GM23248 (cell line): ENCODE measurements around the gene PIK3C3. TPM values are rescaled to one million over a fixed set of nuclear protein-coding genes. Genes with fewer than 3 reads are reported as not detected.

ENCODE experiments used
- DNase-seq: peaks from one replicate; pipeline ENCODE4 v3.0.0-alpha.2; 2015
- H2AFZ ChIP-seq: fragments of 200-600 bp; sonication (generic); 2 replicates; pipeline ENCODE4 v1.6.1; 2016; ENCODE audit warnings: antibody characterized with exemption
- H3F3A ChIP-seq: fragments of 200-600 bp; sonication (generic); 2 replicates; pipeline ENCODE4 v1.6.1; 2016; ENCODE audit warnings: mild to moderate bottlenecking, antibody characterized with exemption, mixed run types; ENCODE audit not compliant: insufficient read depth
- H3K27ac ChIP-seq: fragments of 200-600 bp; sonication (generic); 2 replicates; pipeline ENCODE4 v1.5.1; 2016; ENCODE audit warnings: mild to moderate bottlenecking
- H3K27me3 ChIP-seq: fragments of 200-600 bp; sonication (generic); replicated peaks from 2 replicates; pipeline ENCODE4 v1.6.1; 2016; ENCODE audit warnings: mild to moderate bottlenecking; ENCODE audit not compliant: insufficient read depth
- H3K36me3 ChIP-seq: fragments of 200-600 bp; sonication (generic); 2 replicates; pipeline ENCODE4 v1.6.1; 2016; ENCODE audit warnings: low read depth, mild to moderate bottlenecking
- H3K4me1 ChIP-seq: fragments of 200-600 bp; sonication (generic); 2 replicates; pipeline ENCODE4 v1.6.1; 2016; ENCODE audit warnings: mild to moderate bottlenecking; ENCODE audit not compliant: insufficient read depth
- H3K4me2 ChIP-seq: fragments of 200-600 bp; sonication (generic); one replicate; pipeline ENCODE4 v1.6.1; 2016; ENCODE audit warnings: mild to moderate bottlenecking; ENCODE audit not compliant: unreplicated experiment
- H3K4me3 ChIP-seq: fragments of 200-600 bp; sonication (generic); 2 replicates; pipeline ENCODE4 v1.5.1; 2016; ENCODE audit warnings: mild to moderate bottlenecking
- H3K79me2 ChIP-seq: fragments of 200-600 bp; sonication (generic); 2 replicates; pipeline ENCODE4 v1.6.1; 2016; ENCODE audit warnings: mild to moderate bottlenecking; ENCODE audit not compliant: insufficient read depth
- H3K9ac ChIP-seq: fragments of 200-600 bp; sonication (generic); 2 replicates; pipeline ENCODE4 v1.6.1; 2016; ENCODE audit warnings: mild to moderate bottlenecking
- H3K9me2 ChIP-seq: fragments of 200-600 bp; sonication (generic); 2 replicates; pipeline ENCODE4 v1.6.1; 2016; ENCODE audit warnings: mixed run types, mild to moderate bottlenecking, moderate library complexity; ENCODE audit not compliant: insufficient read depth
- H3K9me3 ChIP-seq: fragments of 200-600 bp; sonication (generic); one replicate; pipeline ENCODE4 v1.6.1; 2017; ENCODE audit warnings: low read depth
- H4K20me1 ChIP-seq: fragments of 200-600 bp; sonication (generic); 2 replicates; pipeline ENCODE4 v1.6.0; 2016; ENCODE audit not compliant: insufficient read depth
- EZH2 ChIP-seq: fragments of 200-600 bp; sonication (generic); IDR thresholded peaks from 2 replicates; pipeline ENCODE4 v1.6.1; 2018; ENCODE audit warnings: antibody characterized with exemption, mild to moderate bottlenecking; ENCODE audit not compliant: insufficient read depth, poor library complexity, severe bottlenecking
- EZH2phosphoT487 ChIP-seq: fragments of 200-600 bp; sonication (generic); IDR thresholded peaks from 2 replicates; pipeline ENCODE4 v1.6.1; 2018; ENCODE audit warnings: antibody characterized with exemption, moderate library complexity, mild to moderate bottlenecking, low read depth; ENCODE audit not compliant: insufficient read depth
- WGBS, 2 experiments: methylation state at CpG; one replicate each; pipeline ENCODE4 v1.1.6; 2015 to 2017; ENCODE audit warnings: low lambda C conversion rate in 2 of 2, low coverage in 1 of 2; ENCODE audit errors: missing lambda C conversion rate in 2 of 2; 5-methylcytosine and 5-hydroxymethylcytosine counted together
- in situ Hi-C: fragments of 300-500 bp; cut with MboI; formaldehyde crosslinking; loops from 2 replicates; pipeline ENCODE4 v1.15.0; 2020
- polyA plus RNA-seq: library from polyadenylated mRNA; unstranded; fragments of >200 nt; fragmentation: Nextera tagmentation; extraction: Ambion mirVana; gene quantifications from 2 replicates; pipeline ENCODE4 v1.2.1, GENCODE V29; 2016
- total RNA-seq: library from RNA; depleted of rRNA; stranded (reverse); fragments of >200 nt; shearing (Covaris generic); gene quantifications from 2 replicates; pipeline ENCODE4 v1.2.3, GENCODE V29; 2014

PIK3C3 gene
- total and polyA plus RNA-seq, 2 experiments from 2014 or later = 45.0 to 50.3 TPM

DNA sequence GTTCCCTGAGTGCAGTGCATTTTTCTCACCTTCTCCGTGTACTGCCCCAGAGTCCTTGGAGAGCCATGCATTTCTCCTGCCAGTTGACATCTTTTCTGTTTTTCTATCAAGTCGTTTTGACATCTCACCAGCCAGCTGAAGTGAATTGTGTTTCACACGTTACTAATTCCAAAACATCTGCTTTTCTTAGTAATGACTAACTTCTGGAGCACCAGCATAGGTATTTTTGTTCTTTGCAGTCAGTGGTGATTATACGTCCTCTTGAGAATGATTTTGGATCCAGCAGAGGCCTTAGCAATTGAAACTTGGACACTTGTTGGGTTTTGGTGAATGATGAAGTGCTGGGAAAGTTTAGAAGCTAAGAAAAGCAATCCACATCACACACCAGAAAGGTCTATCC is 112.5 kb downstream of the PIK3C3 start:
- Histone ChIP-seq H3K4me1 (peaks cover 16% of the 10 kb centered on the region), H3K27ac (no peak overlapping the region), H3K79me2 (no peaks in the 10 kb centered on the region), H3K36me3 (peaks cover 35% of the 10 kb centered on the region), H3K27me3 (no peaks in the 10 kb centered on the region), H3K4me2 (no peak overlapping the region), H3K9me3 (no peaks in the 10 kb centered on the region), H4K20me1 (no peaks in the 10 kb centered on the region), H3K9ac (no peak overlapping the region), H3F3A (no peaks in the 10 kb centered on the region), H2AFZ (no peak overlapping the region), H3K4me3 (no peak overlapping the region), H3K9me2 (no peaks in the 10 kb centered on the region)
- in situ Hi-C loops = no loop called here
- no peak for DNase-seq
- no peak for TF ChIP-seq EZH2phosphoT487
- TF ChIP-seq EZH2 = no peak
- WGBS, 2 experiments = 59 to 73% methylated on average over 4 of the region's 4 CpGs

DNA sequence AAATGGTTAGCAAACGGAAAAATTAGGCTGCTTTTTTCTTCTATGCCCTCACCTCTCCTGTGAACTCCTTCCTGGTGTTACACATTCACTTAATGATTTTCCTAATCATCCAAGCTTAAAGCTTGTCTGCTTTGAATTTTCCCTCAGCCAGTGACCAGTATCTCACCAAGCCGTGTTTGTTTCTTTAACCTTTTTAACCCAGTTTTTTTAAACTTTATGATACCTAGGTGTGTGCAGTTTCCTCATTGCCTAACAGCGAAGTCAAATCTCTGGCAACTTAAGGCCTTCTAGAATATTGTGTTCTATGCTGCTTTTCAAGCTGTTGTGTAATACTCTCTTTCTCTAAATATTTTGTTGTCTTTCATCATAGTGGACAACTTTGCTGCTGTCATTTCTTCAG is 113.0 kb downstream of the PIK3C3 start:
- H3K27ac ChIP-seq = no peak overlapping the region
- 94 to 96% methylated on average over 3 of the region's 3 CpGs for WGBS, 2 experiments
- no peak overlapping the region for H2AFZ ChIP-seq
- peaks cover 15% of the 10 kb centered on the region for H3K4me1 ChIP-seq
- H3F3A ChIP-seq = no peaks in the 10 kb centered on the region
- no peaks in the 10 kb centered on the region for H3K79me2 ChIP-seq
- no peak overlapping the region for H3K4me3 ChIP-seq
- H3K27me3 ChIP-seq = no peaks in the 10 kb centered on the region
- H4K20me1 ChIP-seq = no peaks in the 10 kb centered on the region
- in situ Hi-C loops = no loop called here
- H3K9me3 ChIP-seq = no peaks in the 10 kb centered on the region
- no peak overlapping the region for H3K9ac ChIP-seq
- no peak for DNase-seq
- TF ChIP-seq EZH2 = no peak
- no peak for TF ChIP-seq EZH2phosphoT487
- H3K4me2 ChIP-seq = no peak overlapping the region
- H3K36me3 ChIP-seq = peaks cover 39% of the 10 kb centered on the region
- H3K9me2 ChIP-seq = no peaks in the 10 kb centered on the region

DNA sequence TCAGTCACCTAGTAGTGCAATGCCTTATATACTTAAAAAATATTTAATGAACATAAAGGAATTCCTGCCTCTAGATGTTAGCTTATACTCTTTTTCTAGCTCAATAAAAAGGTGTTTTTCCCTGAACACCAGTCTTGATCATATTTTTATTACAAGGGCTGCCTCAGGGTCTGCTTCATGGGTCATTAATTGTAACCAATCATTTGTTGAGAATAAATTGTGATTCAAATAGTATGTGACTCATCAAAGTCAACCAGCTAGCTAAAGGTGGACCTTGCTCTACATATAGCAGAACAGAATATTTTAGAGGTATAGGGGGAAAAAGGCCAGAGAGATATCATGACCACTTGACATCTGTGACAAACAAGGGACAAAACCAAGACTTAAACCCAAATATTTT is 114.0 kb downstream of the PIK3C3 start:
- no peak overlapping the region for H3K4me2 ChIP-seq
- H3K79me2 ChIP-seq = no peaks in the 10 kb centered on the region
- no peaks in the 10 kb centered on the region for H3K9me2 ChIP-seq
- H3K27me3 ChIP-seq = no peaks in the 10 kb centered on the region
- no peak for DNase-seq
- H3K9ac ChIP-seq = no peak overlapping the region
- peaks cover 6% of the 10 kb centered on the region for H3K4me1 ChIP-seq
- no peaks in the 10 kb centered on the region for H4K20me1 ChIP-seq
- H3K27ac ChIP-seq = no peak overlapping the region
- no peak for TF ChIP-seq EZH2
- TF ChIP-seq EZH2phosphoT487 = no peak
- H2AFZ ChIP-seq = no peak overlapping the region
- H3K36me3 ChIP-seq = peaks cover 47% of the 10 kb centered on the region
- H3K4me3 ChIP-seq = no peak overlapping the region
- H3K9me3 ChIP-seq = no peaks in the 10 kb centered on the region
- no peaks in the 10 kb centered on the region for H3F3A ChIP-seq
- in situ Hi-C loops = no loop called here

DNA sequence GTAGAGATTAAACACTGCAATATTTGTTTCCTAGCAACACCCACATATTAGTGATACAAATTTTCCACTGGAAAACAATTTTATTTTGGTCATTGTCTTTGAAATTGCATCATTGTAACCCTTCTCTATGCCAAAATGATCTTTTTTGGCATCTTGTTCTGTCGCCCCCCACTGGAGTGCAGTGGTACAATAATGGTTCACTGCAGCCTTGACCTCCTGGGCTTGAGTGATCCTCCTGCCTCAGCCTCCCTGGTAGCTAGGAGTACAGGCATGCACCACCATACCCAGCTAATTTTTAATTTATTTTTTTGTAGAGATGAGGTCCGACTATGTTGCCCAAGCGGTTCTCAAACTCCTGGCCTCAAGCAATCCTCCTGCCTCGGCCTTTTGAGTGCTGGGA is 117.4 kb downstream of the PIK3C3 start:
- Histone ChIP-seq H3K36me3 (peaks cover 63% of the 10 kb centered on the region), H3K27me3 (no peaks in the 10 kb centered on the region), H3K9ac (no peak overlapping the region), H2AFZ (no peak overlapping the region), H3K4me2 (no peak overlapping the region), H3K4me1 (no peaks in the 10 kb centered on the region), H3K4me3 (no peak overlapping the region), H4K20me1 (no peaks in the 10 kb centered on the region), H3K9me2 (no peaks in the 10 kb centered on the region), H3F3A (no peaks in the 10 kb centered on the region), H3K79me2 (no peaks in the 10 kb centered on the region), H3K27ac (no peak overlapping the region), H3K9me3 (no peaks in the 10 kb centered on the region)
- 97 to 99% methylated on average over 4 of the region's 4 CpGs for WGBS, 2 experiments
- in situ Hi-C loops = no loop called here
- peak; percentile 26 for DNase-seq
- TF ChIP-seq EZH2 (no peak), EZH2phosphoT487 (no peak)

DNA sequence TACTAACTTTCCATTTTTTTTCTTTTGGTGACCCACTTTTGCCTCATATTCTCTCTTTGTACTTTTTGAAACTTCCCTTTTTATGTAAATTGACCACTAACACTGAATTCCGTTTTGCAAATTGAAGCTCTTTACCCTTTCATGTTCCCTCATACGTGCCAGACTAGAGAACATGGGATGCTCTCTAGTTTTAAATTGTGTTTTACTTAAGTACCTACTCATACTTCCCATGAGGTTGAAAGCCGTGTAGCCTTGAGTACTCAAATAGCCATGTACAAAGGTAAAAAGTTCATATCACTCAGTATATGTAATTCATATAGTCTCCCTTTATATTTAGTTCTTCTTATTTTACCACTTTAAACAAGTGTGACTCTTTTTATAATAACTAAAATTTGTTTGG is 119.7 kb downstream of the PIK3C3 start:
- Histone ChIP-seq H3K79me2 (no peaks in the 10 kb centered on the region), H3K4me3 (no peak overlapping the region), H2AFZ (no peak overlapping the region), H3K9ac (no peak overlapping the region), H3K9me2 (no peaks in the 10 kb centered on the region), H3K4me1 (no peaks in the 10 kb centered on the region), H3K9me3 (no peaks in the 10 kb centered on the region), H3K4me2 (no peak overlapping the region), H3K36me3 (peaks cover 58% of the 10 kb centered on the region), H3K27ac (no peak overlapping the region), H3K27me3 (no peaks in the 10 kb centered on the region), H3F3A (no peaks in the 10 kb centered on the region), H4K20me1 (no peaks in the 10 kb centered on the region)
- in situ Hi-C loops = no loop called here
- no peak for DNase-seq
- WGBS, 2 experiments = 78 to 84% methylated on average over 3 of the region's 3 CpGs
- TF ChIP-seq EZH2phosphoT487 (no peak), EZH2 (no peak)
